ENCODE measurements around the gene ZXDC.

ZXDC gene

DNA sequence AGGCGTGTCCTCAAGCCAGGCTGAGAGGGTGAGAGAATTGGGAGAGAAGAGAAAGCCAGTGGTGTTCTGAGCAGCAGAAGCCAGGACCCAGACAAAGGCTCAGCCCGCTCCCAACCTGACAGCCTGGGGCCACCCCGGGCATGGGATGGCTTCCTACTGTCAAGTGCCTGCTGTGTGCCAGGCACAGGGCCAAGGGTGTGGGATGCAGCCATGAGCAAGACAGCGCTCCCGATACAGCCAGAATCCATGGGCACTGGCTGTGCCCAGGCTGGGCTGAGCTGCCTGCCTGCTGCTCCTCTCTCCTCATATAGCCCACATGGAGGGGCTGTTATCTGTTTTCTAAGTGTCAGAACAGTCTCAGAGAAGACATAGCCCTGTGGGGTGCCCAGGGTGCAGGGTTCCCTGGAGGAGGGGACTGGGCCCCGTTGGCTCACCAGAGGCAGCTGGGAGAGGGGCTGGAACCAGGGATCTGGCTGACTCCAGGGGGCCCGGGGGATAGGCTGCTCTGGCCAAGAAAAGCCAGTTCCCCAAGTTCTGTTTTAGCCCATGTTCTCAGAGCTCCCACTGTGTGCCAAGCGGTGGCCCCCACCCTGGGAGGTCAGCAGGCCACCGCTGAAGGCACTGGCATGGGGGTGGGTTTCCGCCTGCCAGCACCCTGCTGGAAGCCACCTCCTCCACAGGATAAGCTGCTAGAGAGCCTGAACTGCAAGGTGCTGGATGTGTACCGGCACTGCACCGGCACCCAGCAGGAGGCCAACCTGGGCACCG is 42.0 kb downstream of the ZXDC start:
- no peak for DNase-seq

DNA sequence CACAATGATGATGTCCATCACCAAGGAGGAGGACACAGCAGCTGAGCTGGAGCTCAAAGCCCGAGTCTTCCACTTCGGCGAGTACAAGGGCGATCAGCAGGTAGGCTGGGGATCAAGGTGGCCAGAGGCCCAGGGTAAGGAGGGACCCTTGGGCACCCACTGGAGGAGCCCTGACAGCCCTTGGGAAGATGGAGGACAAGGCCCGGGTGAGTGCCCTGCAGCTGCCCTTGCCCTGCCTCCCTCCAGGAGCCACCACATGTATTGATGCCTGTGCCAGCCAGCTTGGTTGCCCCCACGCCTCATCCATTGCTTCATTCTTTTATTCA is 42.6 kb downstream of the ZXDC start:
- DNase-seq: no peak

DNA sequence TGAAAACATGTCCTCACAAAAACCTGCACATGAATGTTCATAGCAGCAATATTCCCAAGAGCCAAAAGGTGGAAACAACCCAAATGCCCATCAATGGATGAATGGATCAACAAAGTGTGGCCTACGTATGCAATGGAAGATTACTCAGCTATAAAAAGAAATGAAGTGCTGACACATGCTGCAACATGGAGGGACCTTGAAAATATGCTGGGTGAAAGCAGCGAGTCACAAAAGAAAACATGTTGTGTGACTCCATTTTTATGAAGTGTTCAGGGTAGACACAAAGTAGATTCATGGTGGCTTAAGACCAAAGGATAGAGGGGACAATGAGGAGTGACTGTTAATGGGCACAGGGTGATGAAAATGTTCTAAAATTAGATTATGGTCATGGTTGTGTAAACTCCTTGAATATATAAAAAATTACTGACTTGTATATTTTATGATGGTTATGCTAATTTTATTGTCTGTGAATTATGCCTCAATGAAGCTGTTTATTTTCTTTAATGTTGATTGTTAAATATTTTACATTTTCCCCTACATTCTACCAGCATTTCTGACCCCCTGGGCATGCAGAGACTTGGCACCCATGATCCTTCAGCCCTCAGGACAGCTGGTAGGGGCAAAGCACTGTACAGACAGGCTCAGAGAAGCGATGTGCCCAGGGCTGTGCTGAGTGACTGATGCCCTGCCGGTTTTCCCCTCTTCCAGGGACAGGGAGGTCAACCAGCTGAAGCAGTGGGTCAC is 43.2 kb downstream of the ZXDC start:
- DNase-seq: no peak

DNA sequence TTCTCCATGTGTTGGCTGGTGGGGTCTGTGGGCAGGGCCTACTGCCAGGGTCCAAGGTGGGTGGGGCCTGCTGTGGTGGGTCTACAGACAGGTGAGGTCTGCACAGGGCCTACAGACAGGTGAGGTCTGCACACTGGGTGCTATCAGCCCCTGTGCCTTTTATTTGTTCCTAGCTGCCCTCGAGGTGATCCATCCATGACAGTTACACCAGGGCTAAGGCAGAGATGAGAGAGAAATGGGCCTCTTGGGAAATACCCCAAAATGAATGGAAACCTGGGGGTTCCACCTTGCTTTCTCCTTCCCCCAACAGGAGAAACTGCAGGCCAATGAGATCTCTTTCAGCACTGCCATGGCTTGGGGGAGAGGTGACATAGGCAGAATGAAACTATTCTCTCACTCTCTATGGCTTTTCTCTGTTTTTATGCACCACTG is 44.6 kb downstream of the ZXDC start:
- no peak for DNase-seq

DNA sequence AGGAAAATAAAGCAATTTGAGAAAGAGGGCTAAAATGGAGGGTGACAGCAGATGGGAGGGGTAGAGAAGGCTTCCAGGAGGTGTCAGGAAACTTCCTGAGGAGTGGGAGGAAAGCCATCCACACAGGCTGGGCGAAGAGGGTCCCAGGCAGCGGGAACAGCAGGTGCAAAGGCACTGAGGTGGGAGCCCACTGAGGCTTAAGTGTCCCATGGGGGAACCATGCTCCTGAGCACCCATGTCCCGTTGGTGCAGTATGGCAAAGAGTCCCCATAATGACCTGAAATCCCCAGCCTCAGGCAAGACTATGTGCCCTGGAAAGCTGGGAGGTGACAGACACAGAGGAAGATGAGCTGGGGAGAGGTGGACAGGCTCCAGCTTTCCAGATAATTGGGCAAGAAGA is 50.9 kb downstream of the ZXDC start:
- DNase-seq: no peak

DNA sequence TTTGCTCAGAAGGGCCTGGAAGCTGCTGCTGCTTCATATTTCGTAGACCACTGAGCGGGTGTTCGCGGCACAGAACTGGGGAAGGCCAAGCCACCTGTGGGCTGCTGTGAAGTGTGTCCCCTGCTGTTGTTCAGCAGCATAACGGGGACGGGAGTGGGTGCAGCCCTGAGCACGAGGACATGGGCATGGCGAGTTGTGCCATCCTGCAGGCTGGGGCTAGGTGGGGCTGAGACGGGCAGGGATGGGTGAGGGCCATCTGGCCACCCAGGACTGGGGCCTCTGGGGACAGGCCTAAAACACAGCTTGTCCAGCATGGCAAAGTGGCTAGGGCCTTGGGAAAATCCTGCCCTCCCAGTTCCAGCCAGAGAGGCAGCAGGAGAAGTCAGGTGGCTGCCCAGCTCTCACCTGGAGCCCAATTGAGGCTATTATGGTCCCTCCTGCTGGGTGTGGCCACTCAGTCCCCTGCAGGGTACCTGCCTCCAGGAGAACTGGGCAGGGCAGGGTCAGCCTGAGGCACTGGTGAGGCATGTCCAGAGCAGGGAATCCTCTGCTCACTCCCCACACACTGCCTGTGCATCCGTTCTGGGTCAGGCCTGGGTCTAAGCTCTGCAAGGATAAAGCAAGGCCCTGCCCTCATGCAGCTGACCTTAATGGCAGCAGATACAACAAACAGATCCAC is 51.5 kb downstream of the ZXDC start:
- no peak for DNase-seq

DNA sequence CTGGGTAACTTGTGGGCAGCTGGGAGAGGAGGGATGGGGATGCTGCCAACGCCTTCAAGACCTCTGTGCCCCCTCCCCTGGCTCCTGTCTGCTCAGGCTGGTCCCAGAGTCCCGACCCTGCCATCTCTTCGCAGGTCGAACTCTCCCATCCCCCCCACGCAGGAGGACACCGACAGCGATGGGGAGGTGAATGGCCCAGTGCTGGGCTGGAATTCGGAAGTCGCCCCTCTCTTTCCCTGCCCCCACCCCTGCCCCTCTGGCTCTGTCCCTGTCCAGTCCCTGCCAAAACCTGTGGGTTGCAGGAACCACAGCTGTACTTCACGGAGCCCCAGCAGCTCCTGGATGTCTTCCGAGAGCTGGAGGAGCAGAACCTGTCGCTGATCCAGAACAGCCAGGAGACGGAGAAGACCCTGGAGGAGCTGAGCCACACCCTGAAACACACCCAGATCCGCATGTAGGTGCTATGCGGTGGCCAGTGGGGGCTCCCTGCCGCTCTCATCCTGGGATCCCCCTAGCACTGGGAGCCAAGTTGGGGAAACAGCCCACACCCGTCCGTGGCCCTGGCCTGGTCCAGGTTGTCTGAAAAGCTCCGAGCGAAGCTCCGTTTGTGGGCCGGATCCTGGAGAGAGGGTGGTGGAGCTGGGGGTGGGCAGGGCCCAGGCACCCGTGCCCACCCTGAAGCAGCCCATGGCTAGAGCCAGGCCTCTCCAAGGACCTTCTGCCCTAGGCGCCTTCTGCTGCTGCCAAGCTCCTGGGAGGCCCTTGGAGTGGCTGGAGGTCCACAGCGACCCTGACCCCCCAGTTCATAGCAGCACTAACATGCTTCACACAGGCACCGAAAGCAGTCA is 52.3 kb downstream of the ZXDC start:
- DNase-seq: no peak

DNA sequence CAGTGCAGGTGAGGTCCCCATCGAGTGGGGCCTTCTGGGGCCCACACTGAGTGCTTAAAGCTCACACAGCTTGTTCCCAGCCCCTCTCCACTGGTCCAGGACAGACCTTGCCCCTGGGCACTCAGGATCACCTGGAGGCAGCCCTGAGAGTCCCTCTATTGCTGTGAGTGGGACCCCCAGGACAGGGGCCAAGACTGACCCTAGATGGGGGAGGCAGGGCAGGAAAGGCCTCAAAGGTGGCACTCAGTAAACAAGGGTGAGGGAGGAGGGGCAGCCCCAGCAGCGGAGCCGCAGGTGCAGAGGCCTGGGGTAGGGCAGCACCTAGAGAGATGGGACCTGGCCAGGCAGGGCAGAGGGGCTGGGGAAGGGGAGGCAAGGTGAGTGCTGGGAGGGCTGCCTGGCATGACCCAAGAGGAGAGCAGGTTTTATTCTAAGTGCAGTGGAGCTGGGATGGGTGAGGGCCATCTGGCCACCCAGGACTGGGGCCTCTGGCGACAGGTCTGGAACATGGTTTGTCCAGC is 53.1 kb downstream of the ZXDC start:
- DNase-seq: no peak

DNA sequence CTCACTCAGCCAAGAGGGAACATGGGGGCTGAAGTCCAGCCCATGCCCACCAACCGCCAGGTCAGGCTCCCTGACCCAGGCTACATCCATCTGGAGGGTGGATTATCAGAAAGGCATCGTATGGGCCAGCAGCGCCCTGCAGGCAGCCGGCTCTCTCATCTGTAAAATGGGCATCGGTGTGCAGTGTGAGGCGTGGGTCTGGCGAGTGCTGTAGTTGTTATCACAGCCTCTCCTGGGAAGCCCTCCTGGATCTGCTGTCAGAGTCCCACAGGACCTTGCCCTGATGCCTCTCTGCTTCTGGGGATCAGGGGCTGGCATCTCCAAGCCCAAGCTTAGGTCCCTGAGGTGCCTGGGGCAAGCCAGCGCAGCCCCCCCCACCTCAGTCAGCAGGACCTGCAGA is 53.6 kb downstream of the ZXDC start:
- no peak for DNase-seq

DNA sequence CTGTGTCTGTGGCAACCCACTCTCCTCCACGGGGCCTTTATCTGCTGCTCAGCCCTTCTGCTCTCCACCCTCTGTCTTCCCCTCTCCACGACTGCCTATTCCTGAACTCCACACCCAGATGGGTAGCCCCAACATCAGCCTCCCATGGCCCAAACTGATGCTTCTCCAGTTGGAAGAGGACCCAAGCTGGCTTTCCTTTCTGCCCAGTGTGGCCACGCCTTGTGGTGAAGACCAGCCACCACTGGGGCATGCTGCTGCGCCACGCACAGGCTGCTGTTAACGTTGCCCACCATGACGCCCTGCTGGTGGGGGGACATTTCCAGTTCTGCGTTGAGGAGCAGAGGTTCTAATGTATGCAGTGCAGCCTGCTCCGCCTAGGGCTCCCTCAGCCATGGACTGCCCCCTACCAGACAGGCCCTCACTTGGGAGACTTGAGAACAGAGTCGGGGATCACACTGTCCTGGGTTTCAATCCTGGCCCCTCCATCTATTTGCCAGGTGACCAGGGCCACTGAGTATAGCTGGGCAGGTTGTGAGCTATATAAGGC is 54.0 kb downstream of the ZXDC start:
- DNase-seq: no peak

DNA sequence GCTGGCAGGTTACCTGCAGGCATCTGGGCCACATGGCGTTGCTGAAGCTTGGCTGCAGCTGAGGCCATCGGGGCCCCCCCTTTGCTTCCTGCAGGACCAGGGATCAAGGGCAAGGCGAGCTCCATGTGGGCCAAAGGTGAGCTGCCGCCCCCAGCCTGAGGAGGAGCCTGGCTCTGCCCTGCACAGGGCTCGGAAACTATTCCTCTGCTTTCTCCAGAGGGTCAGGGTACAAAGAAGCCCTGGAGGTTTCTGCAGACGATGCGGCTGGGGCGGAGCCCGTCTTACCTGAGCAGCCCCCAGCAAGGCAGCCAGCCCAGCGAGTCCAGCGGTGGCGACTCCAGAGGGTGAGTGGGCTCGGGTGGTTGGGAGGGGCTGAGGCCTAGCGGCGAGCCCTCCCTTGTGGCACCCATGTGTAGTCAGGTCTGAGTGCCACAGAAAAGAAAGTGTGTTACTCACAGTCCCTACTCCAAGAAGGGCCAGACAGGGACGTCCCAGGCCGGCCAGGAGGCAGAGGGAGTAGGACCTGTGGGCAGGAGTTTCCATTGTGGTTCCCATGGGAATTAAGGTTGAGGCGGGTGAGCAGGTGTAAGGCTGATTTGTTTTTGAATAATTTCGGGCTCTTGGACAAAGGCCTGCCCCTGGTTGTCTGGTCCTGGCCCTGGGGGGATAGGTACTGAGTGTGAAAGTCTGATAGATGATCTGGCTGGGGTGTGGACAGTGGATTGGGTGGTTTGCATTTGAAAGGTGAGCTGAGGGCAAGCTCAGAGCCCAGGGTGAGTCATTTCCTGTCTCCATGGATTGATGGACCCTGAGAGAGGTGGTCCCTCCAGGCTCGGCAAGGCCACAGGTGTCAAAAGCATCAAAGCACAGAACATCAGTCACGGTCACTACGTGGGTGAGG is 55.6 kb downstream of the ZXDC start:
- no peak for DNase-seq

DNA sequence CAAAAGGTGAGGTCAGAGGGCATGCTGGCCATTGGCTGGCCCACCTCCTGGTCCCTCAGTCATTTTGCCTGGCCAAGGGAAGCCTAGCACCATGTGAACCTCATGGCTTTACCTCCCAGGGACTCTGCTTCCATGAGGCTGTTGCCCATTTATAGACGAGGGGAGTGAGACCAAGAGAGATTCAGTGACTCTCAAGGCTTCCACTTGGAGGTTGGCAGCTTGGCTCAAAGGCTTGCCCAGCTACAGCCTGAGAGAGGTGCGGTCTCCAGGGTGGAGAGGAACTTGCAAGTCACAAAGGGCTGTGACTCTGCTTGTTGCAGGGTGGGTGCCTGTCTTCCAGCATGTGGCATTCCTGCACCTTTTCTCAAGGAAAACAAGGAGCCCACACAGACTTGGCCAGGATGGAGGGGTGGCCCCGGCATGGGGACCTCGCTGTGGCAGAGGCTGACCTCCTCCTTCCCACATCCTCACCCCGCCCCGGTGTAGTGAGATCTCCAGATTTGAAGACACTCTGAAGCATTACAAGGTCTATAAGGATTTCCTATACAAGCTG is 56.5 kb downstream of the ZXDC start:
- no peak for DNase-seq

DNA sequence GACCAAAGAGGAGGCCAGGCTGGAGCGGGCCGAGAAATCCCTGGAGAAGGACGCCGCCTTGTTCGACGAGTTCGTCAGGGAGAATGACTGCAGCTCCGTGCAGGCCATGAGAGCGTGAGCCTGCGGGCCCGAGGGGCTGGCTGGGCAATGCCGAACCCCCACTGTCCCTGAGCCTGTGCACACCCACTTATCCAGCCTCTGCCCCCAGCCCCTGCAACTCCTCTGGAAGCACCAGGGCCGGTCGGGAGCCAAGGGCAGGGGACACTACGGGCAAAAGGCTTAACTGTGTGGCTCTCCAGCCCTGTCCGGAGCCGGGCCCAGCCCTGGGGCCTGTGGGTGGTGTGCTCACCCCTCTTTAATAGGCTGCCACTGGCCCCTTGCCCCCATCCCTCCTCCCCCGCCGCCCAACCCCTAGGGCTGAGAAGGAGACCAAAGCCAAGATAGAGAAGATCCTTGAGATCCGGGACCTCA is 57.0 kb downstream of the ZXDC start:
- no peak for DNase-seq

DNA sequence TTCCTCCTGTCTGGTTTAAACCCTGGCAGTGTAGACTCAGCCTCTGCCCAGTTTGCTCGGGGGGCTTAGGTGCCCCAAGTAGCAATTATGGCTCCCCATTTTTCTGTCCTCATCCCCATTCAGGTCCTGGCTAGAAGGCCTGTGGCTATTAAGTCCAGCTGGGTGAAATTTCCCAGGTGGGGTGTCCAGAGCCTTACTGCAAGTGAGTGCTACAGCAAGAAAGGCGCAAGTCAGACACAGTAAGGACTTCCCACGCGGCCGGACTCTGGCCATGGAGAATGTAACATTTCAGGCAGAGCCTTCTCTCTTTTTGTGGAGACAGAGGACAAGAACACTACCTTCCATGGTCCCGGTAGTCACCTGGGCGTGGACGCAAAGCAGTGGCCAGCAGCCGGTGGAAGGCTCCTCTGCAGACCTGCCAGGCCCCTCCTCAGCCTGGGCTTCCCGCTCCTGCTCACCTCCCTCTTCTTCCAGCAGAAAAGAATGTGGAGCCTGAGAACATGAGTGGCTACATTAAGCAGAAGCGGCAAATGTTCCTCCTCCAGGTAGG is 57.6 kb downstream of the ZXDC start:
- no peak for DNase-seq

DNA sequence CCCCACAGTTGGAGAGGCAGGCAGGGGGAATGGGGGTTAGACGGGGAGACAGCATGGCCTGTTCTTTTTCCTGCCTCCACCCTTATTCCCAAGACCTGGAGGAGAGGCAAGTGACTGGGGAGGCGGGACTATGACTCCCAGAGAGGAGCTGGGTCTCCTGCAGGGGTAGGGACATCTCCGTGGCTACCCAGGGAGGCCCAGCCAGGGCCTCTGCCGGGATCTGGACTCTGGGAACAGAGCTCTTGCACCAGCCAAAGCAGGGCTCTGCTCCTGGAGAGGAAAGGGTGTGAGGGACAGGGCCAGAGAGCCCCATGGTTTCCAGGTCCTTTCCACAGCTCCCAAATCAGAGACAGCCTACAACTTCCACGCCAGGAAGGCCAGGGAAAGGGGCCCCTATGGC is 58.2 kb downstream of the ZXDC start:
- no peak for DNase-seq

DNA sequence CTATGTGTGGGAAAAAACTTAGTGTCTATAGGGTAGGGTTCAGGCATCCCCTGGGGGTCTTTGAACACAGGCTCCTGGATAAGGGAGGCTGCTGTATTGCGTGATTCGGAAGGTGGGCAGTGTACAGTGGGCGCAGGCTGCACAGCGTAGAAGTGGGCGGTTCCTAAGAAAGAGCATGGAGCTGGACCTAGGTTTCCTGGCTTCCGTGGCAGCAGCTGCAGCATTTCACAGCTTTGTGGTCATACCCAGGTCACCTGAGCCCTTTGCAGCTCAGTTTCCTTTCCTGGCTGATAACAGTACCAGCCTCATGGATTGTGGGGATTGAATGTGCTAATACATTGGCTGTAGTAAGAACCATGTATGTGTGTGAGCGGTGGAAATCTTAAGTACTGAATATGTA is 58.7 kb downstream of the ZXDC start:
- no peak for DNase-seq

DNA sequence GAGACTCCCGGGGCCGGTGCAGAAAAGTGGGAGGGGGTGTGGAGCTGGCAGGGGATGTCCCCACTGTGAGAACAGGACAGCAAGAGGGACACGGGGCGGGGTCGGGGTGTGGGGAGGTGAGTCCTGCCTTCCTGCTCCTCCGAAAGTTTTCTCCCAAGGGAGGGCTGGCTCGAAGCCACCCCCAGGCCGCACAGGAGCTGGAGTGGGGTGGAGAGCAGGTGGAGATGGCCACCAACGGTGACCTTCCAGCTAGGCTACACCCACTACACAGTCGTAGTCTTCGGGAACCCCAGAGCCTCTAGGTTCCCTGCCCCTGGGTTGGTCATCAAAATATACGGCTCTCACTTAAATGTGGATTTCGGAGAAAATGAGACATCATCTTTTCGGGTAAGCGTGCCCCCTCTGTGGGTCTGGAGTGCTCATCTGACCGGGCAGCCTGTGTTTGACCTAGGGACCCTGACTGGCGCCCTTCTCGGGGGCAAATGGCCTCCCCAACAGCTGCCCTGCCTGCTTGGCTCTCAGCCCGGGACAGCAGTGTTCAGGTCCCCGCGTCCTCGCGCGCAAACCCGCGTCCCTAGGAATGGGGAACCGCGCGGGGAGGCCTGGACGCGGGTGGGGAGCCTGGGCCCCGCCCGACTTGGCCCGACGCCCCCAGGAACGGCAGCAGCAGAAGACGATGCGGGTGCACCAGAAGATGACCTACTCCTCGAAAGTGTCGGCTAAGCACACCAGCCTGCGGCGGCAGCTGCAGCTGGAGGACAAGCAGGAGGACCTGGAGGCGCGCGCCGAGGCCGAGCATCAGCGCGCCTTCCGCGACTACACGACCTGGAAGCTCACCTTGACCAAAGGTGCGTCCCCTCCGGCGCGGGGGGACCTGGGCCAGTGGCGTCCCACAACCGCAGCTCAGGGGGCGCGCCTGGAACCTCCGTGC is 59.8 kb downstream of the ZXDC start:
- DNase-seq: no peak

DNA sequence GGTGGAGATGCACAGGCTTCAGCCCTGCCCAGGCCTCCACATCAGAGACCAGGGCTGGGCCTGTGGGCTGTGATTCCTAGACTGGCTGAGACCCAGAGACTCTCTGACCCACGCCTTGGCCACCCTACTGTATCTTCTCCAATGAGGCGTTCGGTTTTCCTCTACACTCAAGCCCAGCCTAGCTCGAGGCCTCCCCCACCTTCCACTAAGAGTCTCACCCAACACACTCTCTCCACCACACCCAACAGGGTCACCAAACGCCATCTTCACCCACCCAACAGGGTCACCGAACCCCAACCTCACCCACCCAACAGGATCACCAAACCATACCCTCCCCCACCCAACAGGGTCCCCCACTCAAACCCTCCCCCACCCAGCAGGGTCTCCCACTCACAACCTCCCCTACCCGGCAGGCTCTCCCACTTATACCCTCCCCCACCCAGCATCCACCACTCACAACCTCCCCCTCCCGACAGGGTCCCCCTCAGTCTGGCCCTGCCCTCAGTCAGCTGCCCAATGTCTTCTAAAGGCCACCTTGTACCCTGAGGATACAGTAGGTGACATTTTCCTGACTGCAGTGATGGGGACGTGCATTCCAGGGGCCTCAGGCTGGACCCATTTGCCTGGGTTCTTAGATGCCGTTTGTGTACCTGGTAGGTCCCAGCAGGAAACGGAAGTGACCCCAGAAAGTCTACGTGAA is 60.6 kb downstream of the ZXDC start:
- no peak for DNase-seq

DNA sequence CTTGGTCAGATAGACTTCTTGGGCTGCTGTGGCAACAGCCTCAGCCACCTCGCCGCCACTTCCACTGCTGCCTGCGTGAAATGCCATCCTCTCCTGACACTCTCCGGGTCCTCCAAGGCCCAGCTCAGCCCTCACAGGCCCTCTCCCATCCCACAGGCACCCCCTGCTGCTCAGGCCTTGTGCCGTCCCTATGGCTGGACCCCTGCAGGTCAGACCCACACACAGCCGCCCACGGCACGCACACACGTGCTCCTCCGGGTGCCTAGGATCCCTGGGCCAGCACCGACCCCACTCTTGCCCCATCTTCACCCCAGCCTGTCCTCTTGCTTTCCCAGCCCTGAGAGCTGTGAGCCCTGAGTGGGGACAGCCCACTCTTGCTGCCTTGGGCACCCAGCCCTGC is 61.3 kb downstream of the ZXDC start:
- no peak for DNase-seq
